AG04450 (cell line): ENCODE results near the gene ACIN1. TPM values are rescaled to one million over a fixed set of nuclear protein-coding genes. Genes with fewer than 3 reads are reported as not detected.

Experiments used
- CTCF ChIA-PET: fragments of 300-600, 350-600 bp; formaldehyde crosslinking; extraction: SDS; loops from one replicate; lab custom pipeline; 2022; ENCODE audit warnings: antibody characterized with exemption, inconsistent platforms; lab: Charles Lee
- POLR2A ChIA-PET: fragments of 350-600 bp; formaldehyde crosslinking; extraction: SDS; loops from one replicate; lab custom pipeline; 2021; ENCODE audit warnings: antibody characterized with exemption, inconsistent platforms; lab: Yijun Ruan, JAX
- DNase-seq: peaks from one replicate; pipeline ENCODE4 v3.0.0-alpha.2; 2011; ENCODE audit warnings: low read depth, low spot score
- H3K27ac ChIP-seq: one replicate; pipeline ENCODE4 v1.5.1; 2012; ENCODE audit warnings: low read depth, low read length, control low read depth
- H3K27me3 ChIP-seq: one replicate; pipeline ENCODE4 v1.6.0; 2012; ENCODE audit warnings: low read length; ENCODE audit not compliant: control insufficient read depth, insufficient read depth
- H3K4me3 ChIP-seq: 2 replicates; pipeline ENCODE4 v1.5.1; 2011; ENCODE audit warnings: mild to moderate bottlenecking, low read depth, low read length, control low read depth
- H3K9me3 ChIP-seq: 2 replicates; pipeline ENCODE4 v1.5.1; 2012; ENCODE audit warnings: low read length; ENCODE audit not compliant: control insufficient read depth, insufficient read depth
- CTCF ChIP-seq: IDR thresholded peaks from 2 replicates; pipeline ENCODE4 v1.5.1; 2011; ENCODE audit warnings: low read depth, low read length, control low read depth, inconsistent platforms
- polyA plus RNA-seq: library from polyadenylated mRNA; depleted of rRNA; stranded (reverse); fragments of >200 nt; gene quantifications from 2 replicates; pipeline ENCODE4 v1.2.3, GENCODE V29; 2011

ACIN1 gene
- polyA plus RNA-seq, 1 experiment, result 173 TPM

GRCh38 chr14:23136566-23137133 is 41.7 kb upstream of the ACIN1 start:
- H3K27me3 ChIP-seq, result peaks cover 16% of the 10 kb centered on the region
- CTCF ChIA-PET, result no interaction called here
- POLR2A ChIA-PET, result no interaction called here
- no peak for TF ChIP-seq CTCF
- DNase-seq, result no peak
- H3K4me3 ChIP-seq, result no peak overlapping the region
- no peaks in the 10 kb centered on the region; the same call in 1 of the 2 replicates for H3K9me3 ChIP-seq
- H3K27ac ChIP-seq, result no peak overlapping the region

GRCh38 chr14:23132970-23133369 is 38.0 kb upstream of the ACIN1 start:
- ChIA-PET POLR2A (no interaction called here), CTCF (interaction anchor here (0.7 to 2.0 kb wide), 3 partner anchors 12 to 550 kb away, joined by 3 to 8 read pairs (median 4); no protein-coding TSS in a partner anchor)
- no peak overlapping the region for H3K27ac ChIP-seq
- TF ChIP-seq CTCF, result no peak
- no peaks in the 10 kb centered on the region for H3K9me3 ChIP-seq
- DNase-seq, result no peak
- H3K27me3 ChIP-seq, result peaks cover 9% of the 10 kb centered on the region
- no peak overlapping the region for H3K4me3 ChIP-seq

GRCh38 chr14:23131482-23131881 is 36.5 kb upstream of the ACIN1 start:
- Histone ChIP-seq H3K27ac (no peak overlapping the region), H3K4me3 (no peak overlapping the region), H3K9me3 (no peaks in the 10 kb centered on the region), H3K27me3 (peaks cover 8% of the 10 kb centered on the region)
- POLR2A ChIA-PET, result no interaction called here
- CTCF ChIA-PET, result interaction anchor here (0.6 to 3.7 kb wide), 4 partner anchors 10 to 483 kb away, joined by 3 to 35 read pairs (median 8); no protein-coding TSS in a partner anchor
- DNase-seq, result no peak
- no peak for TF ChIP-seq CTCF

- peaks cover 12% of the 10 kb centered on the region for H3K27me3 ChIP-seq
- ChIA-PET POLR2A (no interaction called here), CTCF (interaction anchor here (1.3 to 3.7 kb wide), 3 partner anchors 10 to 56 kb away, joined by 3 to 35 read pairs (median 13); no protein-coding TSS in a partner anchor)
- no peak overlapping the region for H3K27ac ChIP-seq
- H3K9me3 ChIP-seq, result no peaks in the 10 kb centered on the region
- no peak for TF ChIP-seq CTCF
- DNase-seq, result no peak
- no peak overlapping the region for H3K4me3 ChIP-seq
Measured at GRCh38 chr14:23130871-23131270, 35.9 kb upstream of the ACIN1 start.

GRCh38 chr14:23129759-23130316 is 34.9 kb upstream of the ACIN1 start:
- CTCF ChIA-PET, result interaction anchor here (1.0 to 3.7 kb wide), 5 partner anchors 9 to 61 kb away, joined by 3 to 35 read pairs (median 6); no protein-coding TSS in a partner anchor
- Histone ChIP-seq H3K4me3 (no peak overlapping the region), H3K27ac (no peak overlapping the region), H3K9me3 (no peaks in the 10 kb centered on the region), H3K27me3 (peaks cover 12% of the 10 kb centered on the region)
- TF ChIP-seq CTCF, result no peak
- POLR2A ChIA-PET, result no interaction called here
- no peak for DNase-seq
